Activated naive CD8-positive, alpha-beta T cell treated with anti-CD3 and anti-CD28 coated beads, Interleukin-2, amount 50 U/mL, for 24 hours (primary cell): Measurements from ENCODE around the gene OXCT2.

Source experiments
- ATAC-seq: fragments of 150-1000 bp; cut with Tn5 transposase; one replicate; pipeline ENCODE4 v1.10.0; 2021
- DNase-seq: peaks from one replicate; pipeline ENCODE4 v3.0.0; 2021
- H3K27ac Mint-ChIP-seq: one replicate; pipeline ENCODE4 v1.8.0; 2021; ENCODE audit warnings: mild to moderate bottlenecking, mixed read lengths
- H3K27me3 Mint-ChIP-seq: one replicate; pipeline ENCODE4 v1.8.0; 2021; ENCODE audit warnings: mixed read lengths
- H3K36me3 Mint-ChIP-seq: one replicate; pipeline ENCODE4 v1.8.0; 2021; ENCODE audit warnings: low read depth, mixed read lengths
- H3K4me1 Mint-ChIP-seq: one replicate; pipeline ENCODE4 v1.8.0; 2021; ENCODE audit warnings: mixed read lengths
- H3K4me3 Mint-ChIP-seq: one replicate; pipeline ENCODE4 v1.8.0; 2021; ENCODE audit warnings: mild to moderate bottlenecking, moderate library complexity, mixed read lengths
- H3K9me3 Mint-ChIP-seq: one replicate; pipeline ENCODE4 v1.8.0; 2021; ENCODE audit warnings: mixed read lengths

The OXCT2 gene

DNA sequence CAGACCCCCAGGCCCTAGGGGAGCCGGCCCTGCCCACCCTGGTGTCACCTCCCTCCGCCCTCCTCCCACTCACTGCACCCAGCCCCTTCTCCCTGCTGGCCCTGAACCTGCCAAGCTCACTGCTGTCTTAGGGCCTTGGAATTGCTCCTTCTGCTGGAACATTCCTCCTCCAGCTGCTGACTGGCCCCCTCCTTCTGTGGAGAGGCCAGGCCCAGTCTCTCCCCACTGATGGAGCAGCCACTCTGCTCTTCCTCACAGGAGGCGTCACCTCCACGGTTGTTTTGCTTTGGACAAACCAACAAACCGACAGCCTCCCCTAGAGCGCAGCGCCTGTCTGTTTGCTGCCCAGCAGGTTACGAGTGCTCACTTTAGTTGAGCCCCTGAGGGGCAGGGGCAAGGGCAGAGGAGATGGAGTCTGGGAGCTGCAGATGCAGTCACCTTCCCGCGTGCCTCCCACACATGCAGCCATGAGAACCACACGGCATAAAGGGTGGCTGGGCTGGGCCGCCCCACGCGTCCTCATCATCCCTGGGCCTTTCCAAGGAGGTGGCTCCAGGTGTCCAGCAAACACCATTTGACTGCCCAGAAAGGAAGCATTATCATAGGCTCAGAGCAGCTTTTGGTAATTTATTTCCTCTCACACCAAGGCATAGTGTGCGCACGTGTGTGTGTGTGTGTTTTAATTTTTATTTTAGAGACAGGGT, 9.4 kb downstream of the OXCT2 start:
- Mint-ChIP-seq H3K4me1 (no peaks in the 10 kb centered on the region), H3K9me3 (no peaks in the 10 kb centered on the region), H3K27ac (no peak overlapping the region), H3K36me3 (peaks cover 18% of the 10 kb centered on the region), H3K4me3 (no peak overlapping the region), H3K27me3 (no peaks in the 10 kb centered on the region)
- ATAC-seq (no peak), DNase-seq (no peak)

DNA sequence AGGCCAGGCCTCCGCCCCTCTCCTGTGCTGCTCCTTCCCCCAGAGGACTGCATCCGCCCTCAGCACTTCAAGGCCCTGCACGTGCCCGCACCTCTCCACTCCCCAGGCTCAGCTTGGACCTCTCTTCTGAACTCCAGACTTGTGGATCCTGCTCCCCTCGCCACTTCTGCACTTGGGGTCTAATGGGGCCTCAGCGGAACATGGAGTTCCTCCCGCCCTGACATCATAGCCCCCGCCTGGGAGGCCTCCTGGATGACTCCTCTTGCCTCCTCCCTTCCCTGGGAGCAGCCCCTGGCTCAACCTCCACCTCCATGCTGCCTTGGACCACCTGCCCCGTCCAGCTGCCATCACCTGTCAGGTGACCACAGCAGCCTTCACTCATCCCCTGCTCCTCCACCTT, 10.1 kb downstream of the OXCT2 start:
- H3K27ac Mint-ChIP-seq: no peak overlapping the region
- H3K27me3 Mint-ChIP-seq: no peaks in the 10 kb centered on the region
- ATAC-seq (no peak), DNase-seq (no peak)
- H3K36me3 Mint-ChIP-seq: peaks cover 21% of the 10 kb centered on the region
- no peaks in the 10 kb centered on the region for H3K9me3 Mint-ChIP-seq
- H3K4me1 Mint-ChIP-seq: no peaks in the 10 kb centered on the region
- no peak overlapping the region for H3K4me3 Mint-ChIP-seq

DNA sequence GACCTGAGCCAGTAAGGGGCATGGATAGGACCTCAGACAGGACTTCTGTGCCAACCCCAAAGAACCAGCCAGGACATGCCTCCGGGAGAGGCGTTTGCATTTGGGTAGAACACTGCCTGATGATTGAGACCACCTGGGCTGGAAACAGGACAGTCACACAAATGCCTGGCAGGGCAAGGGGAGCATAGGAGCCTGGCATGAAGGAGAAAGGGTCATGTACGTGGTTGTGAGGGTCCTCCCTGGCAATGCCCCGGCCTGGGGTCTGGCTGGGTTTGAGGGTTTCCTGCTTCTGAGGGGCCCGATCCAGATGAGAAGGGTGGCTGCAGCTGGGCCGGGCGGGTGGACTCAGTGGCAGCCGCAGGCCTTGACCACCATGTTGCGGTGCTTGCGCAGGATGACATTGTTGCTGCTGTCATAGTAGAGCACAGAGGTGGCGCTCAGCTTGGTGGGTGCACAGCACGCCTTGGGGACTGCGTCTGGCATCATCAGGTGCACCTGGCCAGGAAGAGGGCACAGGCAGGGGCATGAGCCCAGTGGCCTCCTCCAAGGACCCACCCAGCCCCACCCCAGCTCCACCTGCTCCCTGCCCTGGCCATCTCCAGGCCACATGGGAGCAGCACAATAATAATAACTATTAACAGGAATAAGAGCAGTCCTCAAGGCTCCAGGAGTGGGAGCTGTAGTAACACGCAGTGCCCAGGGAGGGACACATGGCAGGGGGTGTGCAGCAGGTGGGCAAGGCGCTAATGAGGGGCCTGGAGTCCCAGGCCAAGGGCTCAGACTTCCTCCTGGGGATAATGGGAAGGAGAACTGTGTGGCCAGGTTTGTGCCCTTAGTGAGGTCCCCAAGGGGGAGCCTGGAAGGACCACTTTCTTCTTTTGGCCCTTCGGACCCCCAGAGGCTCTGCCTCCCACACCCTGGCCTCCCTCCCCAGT, 10.8 kb downstream of the OXCT2 start:
- ATAC-seq (no peak), DNase-seq (no peak)
- Mint-ChIP-seq H3K4me3 (no peak overlapping the region), H3K27ac (no peak overlapping the region), H3K36me3 (peaks cover 21% of the 10 kb centered on the region), H3K4me1 (no peaks in the 10 kb centered on the region), H3K27me3 (no peaks in the 10 kb centered on the region), H3K9me3 (no peaks in the 10 kb centered on the region)

DNA sequence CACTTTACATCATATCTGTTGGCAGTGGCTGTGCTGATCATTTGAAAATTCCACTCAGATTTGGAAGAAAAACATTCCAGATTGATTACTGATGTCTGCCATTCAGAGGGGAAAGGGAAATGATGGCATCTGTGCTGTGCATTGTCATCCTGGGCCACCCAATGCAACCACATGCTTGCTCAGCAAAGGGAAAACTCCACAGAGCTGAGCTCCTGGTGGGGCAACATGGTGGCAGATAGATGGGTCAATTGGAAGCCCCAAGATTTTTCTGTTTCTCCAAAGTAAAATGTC, 11.8 kb downstream of the OXCT2 start:
- ATAC-seq: no peak
- no peak for DNase-seq
- Mint-ChIP-seq H3K9me3 (no peaks in the 10 kb centered on the region), H3K4me1 (no peaks in the 10 kb centered on the region), H3K27me3 (no peaks in the 10 kb centered on the region), H3K36me3 (peaks cover 21% of the 10 kb centered on the region), H3K27ac (no peak overlapping the region), H3K4me3 (no peak overlapping the region)

DNA sequence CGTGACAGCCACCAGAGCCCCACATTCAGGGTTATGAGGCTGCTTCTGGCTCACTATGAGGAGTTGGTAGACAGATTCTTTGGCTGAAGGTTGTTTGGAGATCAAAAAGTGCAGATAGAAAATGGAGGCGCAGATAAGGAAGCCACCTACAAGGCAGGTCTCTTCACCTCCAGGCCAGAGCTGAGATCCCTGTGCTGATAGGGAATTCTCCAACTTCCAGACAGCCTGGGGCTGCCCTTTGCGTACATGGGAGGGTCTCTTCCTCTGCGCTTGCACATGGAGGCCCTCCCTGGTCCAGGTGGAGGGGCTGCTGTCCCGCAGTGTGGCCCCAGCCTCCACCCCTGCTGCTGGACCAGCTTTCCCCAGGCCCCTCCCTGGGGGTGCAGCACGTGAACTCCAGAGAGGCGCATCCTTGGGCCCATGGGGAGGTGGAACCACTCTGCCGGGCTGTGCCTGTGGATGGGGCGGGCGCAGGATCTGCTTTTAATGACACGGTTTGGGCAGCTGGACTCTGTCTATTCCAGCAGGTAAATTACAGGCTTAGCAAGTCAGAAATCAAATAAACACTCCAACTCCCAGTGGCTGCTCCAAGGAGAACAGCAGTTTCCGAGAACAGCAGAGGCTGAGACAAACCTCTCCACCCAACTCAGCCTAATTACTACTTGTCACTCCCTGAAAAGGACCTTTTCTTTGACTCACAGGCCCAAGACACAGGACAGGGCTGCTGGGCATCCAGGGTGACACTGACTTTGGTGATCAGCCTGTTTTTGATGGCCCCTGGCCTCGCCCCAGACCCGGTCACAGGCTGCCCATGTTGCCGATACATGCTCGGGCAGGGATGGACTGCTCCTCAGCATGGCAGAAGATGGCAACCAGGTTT, 12.4 kb downstream of the OXCT2 start:
- Mint-ChIP-seq H3K27me3 (no peaks in the 10 kb centered on the region), H3K4me1 (no peaks in the 10 kb centered on the region), H3K36me3 (peaks cover 24% of the 10 kb centered on the region), H3K9me3 (no peaks in the 10 kb centered on the region), H3K4me3 (no peak overlapping the region), H3K27ac (no peak overlapping the region)
- ATAC-seq (no peak), DNase-seq (no peak)

DNA sequence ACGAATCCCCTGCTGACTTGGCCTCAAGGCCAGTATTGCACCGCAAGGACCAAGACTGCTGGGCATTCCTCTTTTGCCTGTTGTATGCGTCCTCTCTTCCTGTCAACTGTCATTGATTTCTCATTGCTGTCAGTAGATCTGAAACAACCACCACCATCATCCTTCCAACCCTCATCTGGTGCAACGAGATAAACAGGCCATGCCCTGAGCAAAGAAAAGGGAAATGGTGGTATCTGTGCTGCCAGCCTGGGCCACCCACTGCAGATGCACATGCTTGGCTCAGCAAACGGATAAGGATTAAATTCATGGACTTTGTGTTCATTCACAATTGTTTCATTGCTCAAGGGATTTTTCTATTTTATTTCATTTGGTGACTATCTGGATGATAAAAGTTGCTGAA, 13.6 kb downstream of the OXCT2 start:
- Mint-ChIP-seq H3K36me3 (peaks cover 35% of the 10 kb centered on the region), H3K4me3 (no peak overlapping the region), H3K9me3 (no peaks in the 10 kb centered on the region), H3K27me3 (no peaks in the 10 kb centered on the region), H3K4me1 (no peaks in the 10 kb centered on the region), H3K27ac (no peak overlapping the region)
- no peak for ATAC-seq
- DNase-seq: no peak

DNA sequence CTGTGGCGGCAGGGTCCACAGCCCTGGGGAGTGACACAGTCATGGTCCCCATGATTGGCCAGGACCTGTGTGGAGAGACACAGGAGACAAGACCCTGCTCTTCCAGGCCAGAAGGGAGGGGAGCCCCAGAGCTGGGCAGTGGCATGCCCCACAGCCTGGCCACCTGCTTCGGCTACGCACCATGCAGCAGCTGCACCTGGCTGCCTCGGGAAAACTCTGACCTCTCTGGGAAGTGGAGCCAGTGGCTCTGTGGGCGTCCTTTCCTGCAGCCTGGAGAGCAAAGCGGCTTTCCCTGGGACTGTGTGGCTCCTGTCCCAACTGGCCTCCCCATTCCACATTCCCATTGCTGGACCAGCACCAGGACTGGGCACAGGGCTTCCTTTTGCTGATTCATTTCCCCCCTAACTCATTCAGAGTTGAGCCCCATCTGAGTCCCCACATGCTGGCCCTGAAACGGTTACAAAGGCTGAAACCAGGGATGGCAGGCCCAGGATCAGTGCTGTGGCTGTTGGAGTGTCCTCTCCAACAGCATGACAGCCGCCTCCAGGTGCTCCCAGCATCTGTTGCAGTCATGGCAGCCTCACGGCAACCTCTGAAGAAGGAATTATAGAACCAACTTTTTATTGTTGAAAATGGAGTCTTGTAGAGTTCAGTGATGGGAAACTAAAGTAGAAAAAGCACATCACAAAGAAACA, 15.0 kb downstream of the OXCT2 start:
- no peak overlapping the region for H3K27ac Mint-ChIP-seq
- H3K4me1 Mint-ChIP-seq: no peaks in the 10 kb centered on the region
- H3K9me3 Mint-ChIP-seq: no peaks in the 10 kb centered on the region
- no peak for ATAC-seq
- H3K4me3 Mint-ChIP-seq: no peak overlapping the region
- no peak for DNase-seq
- no peaks in the 10 kb centered on the region for H3K27me3 Mint-ChIP-seq
- peaks cover 46% of the 10 kb centered on the region for H3K36me3 Mint-ChIP-seq

DNA sequence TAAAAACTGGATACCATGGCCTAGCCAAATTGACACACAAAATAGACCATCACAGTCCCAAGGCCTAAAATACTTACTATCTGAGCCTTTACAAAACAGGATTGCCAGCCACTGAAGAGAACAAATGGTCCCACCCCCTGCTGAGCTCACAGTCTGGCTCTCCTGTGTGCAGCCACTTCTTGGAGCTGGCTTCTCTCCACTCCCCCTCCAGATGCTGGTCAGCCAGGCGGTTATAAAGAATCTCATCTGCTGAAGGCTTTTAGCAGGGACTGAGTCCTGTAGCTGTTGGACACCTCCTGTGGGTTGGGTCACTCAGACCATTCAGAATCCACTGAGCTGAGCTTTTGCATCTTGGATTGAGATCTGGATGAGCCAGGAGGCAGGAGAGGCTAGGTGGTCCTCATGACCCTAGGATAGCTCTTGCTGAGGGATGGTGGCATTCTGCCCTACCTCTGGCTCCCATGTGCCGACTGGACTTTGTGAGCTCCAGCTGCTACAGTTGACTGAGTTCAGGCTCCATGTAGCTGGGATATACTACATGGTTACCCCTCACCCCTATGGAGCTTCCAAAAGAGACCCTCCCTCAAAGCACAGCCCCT, 16.1 kb downstream of the OXCT2 start:
- Mint-ChIP-seq H3K4me3 (no peak overlapping the region), H3K4me1 (no peaks in the 10 kb centered on the region), H3K27ac (no peak overlapping the region), H3K27me3 (no peaks in the 10 kb centered on the region), H3K9me3 (no peaks in the 10 kb centered on the region), H3K36me3 (peaks cover 56% of the 10 kb centered on the region)
- no peak for ATAC-seq
- no peak for DNase-seq

DNA sequence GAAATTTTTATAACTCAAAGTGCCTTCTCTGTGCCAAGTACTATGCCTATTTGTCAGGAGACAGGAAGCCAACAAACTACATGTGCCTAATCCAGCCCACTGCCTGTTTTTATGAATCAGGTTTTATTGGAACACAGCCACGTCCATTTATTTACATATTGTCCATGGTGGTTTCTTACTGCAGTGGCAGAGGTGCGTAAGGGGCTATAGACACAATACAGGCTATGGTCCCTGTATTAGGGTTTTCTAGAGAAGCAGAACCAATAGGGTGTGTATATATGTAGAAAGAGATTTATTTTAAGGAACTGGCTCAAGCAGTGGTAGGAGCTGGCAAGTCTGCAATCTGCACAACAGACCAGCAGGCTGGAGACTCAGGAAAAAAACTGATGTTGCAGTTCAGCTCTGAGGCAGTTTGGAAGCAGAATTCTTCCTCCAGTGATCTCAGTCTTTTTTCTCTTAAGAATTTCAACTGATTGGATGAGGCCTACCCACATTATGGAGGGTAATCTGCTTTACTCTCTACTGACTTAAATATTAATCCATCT, 17.1 kb downstream of the OXCT2 start:
- Mint-ChIP-seq H3K36me3 (peaks cover 56% of the 10 kb centered on the region), H3K9me3 (no peaks in the 10 kb centered on the region), H3K27me3 (no peaks in the 10 kb centered on the region), H3K4me1 (no peaks in the 10 kb centered on the region), H3K27ac (no peak overlapping the region), H3K4me3 (no peak overlapping the region)
- DNase-seq: no peak
- ATAC-seq: no peak

DNA sequence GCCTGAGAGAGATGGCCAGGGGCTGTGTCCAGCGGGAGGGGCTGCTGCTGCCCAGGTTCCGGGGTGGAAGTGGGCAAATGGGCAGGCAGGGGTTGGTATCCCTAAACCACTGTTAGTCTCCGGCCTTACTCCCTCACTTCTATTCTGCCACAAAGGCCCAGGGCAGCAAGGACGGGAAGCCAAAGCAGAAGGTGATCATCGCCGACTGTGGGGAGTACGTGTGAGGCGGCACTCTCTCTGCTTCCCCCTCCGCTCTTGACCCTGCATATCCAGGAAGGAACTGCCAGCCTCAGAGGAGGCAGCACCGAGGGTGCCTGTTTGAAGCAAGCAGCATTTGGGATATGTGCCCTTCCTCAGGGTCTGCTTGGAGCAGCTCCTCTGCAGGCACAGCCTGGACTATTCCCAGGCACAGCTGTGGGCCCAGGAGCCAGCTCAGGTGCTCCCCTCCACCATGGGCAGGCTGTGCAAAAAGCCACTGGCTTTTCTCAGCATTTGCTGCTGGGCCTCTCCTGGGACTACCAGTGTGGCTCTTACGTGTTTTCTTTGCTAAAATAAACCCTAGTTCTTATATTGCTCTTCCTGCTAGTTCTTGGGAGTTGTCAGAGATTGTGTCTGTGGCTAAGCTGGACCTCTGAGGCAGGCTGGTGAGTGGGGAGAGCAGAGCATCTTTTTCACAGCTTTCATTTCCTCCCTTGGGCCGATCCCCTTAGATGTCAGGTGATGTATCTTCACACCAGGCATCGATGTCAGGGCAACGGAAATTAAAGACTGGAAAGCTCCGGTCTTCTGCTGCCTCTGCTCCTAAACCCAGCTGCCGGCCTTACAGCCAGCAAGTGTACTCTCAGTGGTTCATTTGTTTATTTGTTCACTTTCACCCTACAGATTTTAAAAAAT, 17.8 kb downstream of the OXCT2 start:
- no peaks in the 10 kb centered on the region for H3K4me1 Mint-ChIP-seq
- H3K4me3 Mint-ChIP-seq: no peak overlapping the region
- DNase-seq (no peak), ATAC-seq (no peak)
- H3K36me3 Mint-ChIP-seq: peaks cover 60% of the 10 kb centered on the region
- no peaks in the 10 kb centered on the region for H3K27me3 Mint-ChIP-seq
- no peaks in the 10 kb centered on the region for H3K9me3 Mint-ChIP-seq
- H3K27ac Mint-ChIP-seq: no peak overlapping the region

DNA sequence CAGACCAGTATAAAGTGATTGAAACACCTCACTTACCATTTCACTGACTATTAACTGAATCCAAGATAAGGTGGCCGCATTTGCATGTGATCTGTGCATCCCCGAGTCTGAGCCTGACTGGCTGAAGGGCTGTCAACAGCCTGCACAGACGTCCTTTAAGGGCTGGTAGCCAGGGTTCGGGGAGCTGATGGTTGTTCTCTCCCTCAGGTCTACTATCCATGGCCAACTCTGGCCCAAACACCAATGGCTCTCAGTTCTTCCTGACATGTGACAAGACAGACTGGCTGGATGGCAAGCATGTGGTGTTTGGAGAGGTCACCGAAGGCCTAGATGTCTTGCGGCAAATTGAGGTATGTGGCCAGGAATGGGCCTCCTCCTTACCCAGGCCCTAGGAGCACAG, 18.4 kb downstream of the OXCT2 start:
- Mint-ChIP-seq H3K4me1 (peaks cover 4% of the 10 kb centered on the region), H3K27ac (no peak overlapping the region), H3K36me3 (peaks cover 61% of the 10 kb centered on the region), H3K4me3 (no peak overlapping the region), H3K9me3 (no peaks in the 10 kb centered on the region), H3K27me3 (no peaks in the 10 kb centered on the region)
- DNase-seq: no peak
- ATAC-seq: no peak

DNA sequence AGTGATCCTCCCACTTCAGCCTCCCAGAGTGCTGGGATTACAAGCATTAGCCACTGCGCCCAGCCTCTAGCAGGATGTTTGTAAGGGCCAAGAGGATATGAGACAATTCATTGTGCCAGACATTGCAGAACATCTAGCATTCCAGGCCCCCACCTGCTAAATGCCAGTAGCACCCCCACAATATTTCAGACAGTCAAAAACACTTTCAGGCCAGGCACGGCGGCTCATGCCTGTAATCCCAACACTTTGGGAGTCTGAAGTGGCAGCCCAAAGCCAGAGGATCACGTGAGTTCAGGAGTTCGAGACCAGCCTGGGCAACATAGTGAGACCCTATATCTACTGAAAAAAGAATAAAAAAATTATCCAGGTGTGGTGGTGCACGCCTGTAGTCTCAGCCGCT, 19.6 kb downstream of the OXCT2 start:
- no peaks in the 10 kb centered on the region for H3K9me3 Mint-ChIP-seq

DNA sequence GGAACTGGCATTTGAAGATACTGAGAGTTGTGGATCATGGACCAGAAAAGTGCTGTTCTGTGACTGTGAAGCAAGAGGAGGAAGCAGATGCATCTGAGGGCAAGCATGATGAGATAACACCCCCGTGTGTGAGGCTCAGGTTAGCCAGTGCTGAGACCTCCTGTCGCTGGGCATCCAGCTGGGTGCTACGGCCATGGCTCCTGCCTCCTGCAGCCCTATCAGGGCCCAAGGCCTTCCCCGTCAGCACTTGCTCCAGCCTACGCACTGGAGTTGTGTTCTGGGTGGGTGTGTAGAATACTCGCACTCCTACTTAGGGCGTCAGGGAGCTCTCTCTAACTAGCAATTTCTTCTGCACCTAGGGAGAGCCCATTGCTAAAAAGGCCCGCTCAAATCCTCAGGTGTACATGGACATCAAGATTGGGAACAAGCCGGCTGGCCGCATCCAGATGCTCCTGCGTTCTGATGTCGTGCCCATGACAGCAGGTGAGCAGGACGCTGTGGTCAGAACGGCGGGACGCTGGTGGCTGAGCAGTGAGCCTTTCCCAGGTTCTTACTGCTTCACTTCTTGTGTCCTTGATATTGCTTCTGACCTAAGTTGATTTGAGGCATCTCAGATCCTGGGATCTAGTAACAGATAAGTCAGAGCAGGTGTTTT, 26.0 kb downstream of the OXCT2 start:
- Mint-ChIP-seq H3K36me3 (peaks cover 66% of the 10 kb centered on the region), H3K4me1 (peaks cover 26% of the 10 kb centered on the region), H3K27me3 (no peaks in the 10 kb centered on the region), H3K27ac (peak overlapping the region; percentile 4), H3K9me3 (no peaks in the 10 kb centered on the region), H3K4me3 (no peak overlapping the region)
- DNase-seq (no peak), ATAC-seq (no peak)

More for the DNA sequence above, 19.6 kb downstream of the OXCT2 start:
- Mint-ChIP-seq H3K27ac (no peak overlapping the region), H3K4me3 (no peak overlapping the region), H3K4me1 (peaks cover 9% of the 10 kb centered on the region), H3K36me3 (peaks cover 68% of the 10 kb centered on the region), H3K27me3 (no peaks in the 10 kb centered on the region)
- ATAC-seq (no peak), DNase-seq (no peak)
